Measurements from ENCODE around the gene PRMT7.

Gene PRMT7

GRCh38 chr16:68378436-68379415, 67.9 kb downstream of the PRMT7 start:
- DNase-seq: no peak

- no peak for DNase-seq
Observed at GRCh38 chr16:68379472-68380347, 68.9 kb downstream of the PRMT7 start.

- DNase-seq: no peak
Observed at GRCh38 chr16:68380348-68380670, 69.5 kb downstream of the PRMT7 start.

GRCh38 chr16:68380676-68381362, 70.0 kb downstream of the PRMT7 start:
- DNase-seq: no peak

- DNase-seq: no peak
Observed at GRCh38 chr16:68381363-68381724, 70.5 kb downstream of the PRMT7 start.

- no peak for DNase-seq
Observed at GRCh38 chr16:68382296-68382718, 71.5 kb downstream of the PRMT7 start.

- no peak for DNase-seq
Observed at GRCh38 chr16:68383858-68384257, 73.0 kb downstream of the PRMT7 start.

- DNase-seq: no peak
Observed at GRCh38 chr16:68384288-68385161, 73.7 kb downstream of the PRMT7 start.

- DNase-seq: no peak
Observed at GRCh38 chr16:68385371-68385770, 74.6 kb downstream of the PRMT7 start.

GRCh38 chr16:68386628-68387027, 75.8 kb downstream of the PRMT7 start:
- DNase-seq: no peak

- no peak for DNase-seq
Observed at GRCh38 chr16:68387301-68387700, 76.5 kb downstream of the PRMT7 start.

GRCh38 chr16:68388124-68388523, 77.3 kb downstream of the PRMT7 start:
- no peak for DNase-seq

GRCh38 chr16:68389006-68389405, 78.2 kb downstream of the PRMT7 start:
- DNase-seq: no peak

- DNase-seq: no peak
Observed at GRCh38 chr16:68389750-68390371, 79.0 kb downstream of the PRMT7 start.

GRCh38 chr16:68393333-68393732, 82.5 kb downstream of the PRMT7 start:
- no peak for DNase-seq

- no peak for DNase-seq
Observed at GRCh38 chr16:68395167-68395786, 84.5 kb downstream of the PRMT7 start.

GRCh38 chr16:68395815-68396214, 85.0 kb downstream of the PRMT7 start:
- no peak for DNase-seq

GRCh38 chr16:68396481-68396880, 85.7 kb downstream of the PRMT7 start:
- no peak for DNase-seq

GRCh38 chr16:68397710-68398201, 86.9 kb downstream of the PRMT7 start:
- DNase-seq: no peak

GRCh38 chr16:68399456-68399855, 88.6 kb downstream of the PRMT7 start:
- no peak for DNase-seq
